DND-41 (cell line): ENCODE results near the gene TNF.

Experiments used
- ATAC-seq: fragments of 200-7000 bp; cut with Tn5 transposase; 3 replicates; pipeline ENCODE4 v1.9.1; 2021; ENCODE audit warnings: low read depth; ENCODE audit not compliant: insufficient read depth
- DNase-seq: peaks from one replicate; pipeline ENCODE4 v3.0.0-alpha.2; 2020
- H2AFZ ChIP-seq: 2 replicates; pipeline ENCODE4 v1.6.0; 2012; ENCODE audit warnings: low read depth, low read length
- H3K27ac ChIP-seq: 2 replicates; pipeline ENCODE4 v1.5.1; 2012; ENCODE audit warnings: low read length, inconsistent platforms
- H3K27me3 ChIP-seq: fragments of 200-600 bp; sonication (generic); 2 replicates; pipeline ENCODE4 v1.6.0; 2012; ENCODE audit warnings: low read length, mild to moderate bottlenecking, inconsistent platforms; ENCODE audit not compliant: insufficient read depth, poor library complexity
- H3K36me3 ChIP-seq: 2 replicates; pipeline ENCODE4 v1.5.1; 2012; ENCODE audit warnings: low read length, inconsistent platforms; ENCODE audit not compliant: insufficient read depth
- H3K4me1 ChIP-seq: 2 replicates; pipeline ENCODE4 v1.5.1; 2012; ENCODE audit warnings: mild to moderate bottlenecking, low read length; ENCODE audit not compliant: insufficient read depth
- H3K4me2 ChIP-seq: 2 replicates; pipeline ENCODE4 v1.6.0; 2012; ENCODE audit warnings: mild to moderate bottlenecking, moderate library complexity, low read length, inconsistent platforms; ENCODE audit not compliant: insufficient read depth
- H3K4me3 ChIP-seq, 2 experiments: fragments of 200-600 bp in 1 of 2; shearing (Covaris generic) in 1 of 2; 2 replicates each; pipeline ENCODE4 v1.5.1; 2012 to 2016; ENCODE audit warnings: inconsistent platforms in 2 of 2, low read length in 2 of 2, mild to moderate bottlenecking in 2 of 2, low read depth in 1 of 2, moderate library complexity in 1 of 2
- H3K79me2 ChIP-seq: 2 replicates; pipeline ENCODE4 v1.6.0; 2012; ENCODE audit warnings: low read length, inconsistent platforms; ENCODE audit not compliant: insufficient read depth
- H3K9ac ChIP-seq: 2 replicates; pipeline ENCODE4 v1.6.0; 2012; ENCODE audit warnings: low read depth, mild to moderate bottlenecking, inconsistent platforms, low read length, moderate library complexity
- H3K9me3 ChIP-seq: 2 replicates; pipeline ENCODE4 v1.5.1; 2012; ENCODE audit warnings: low read length, moderate library complexity, mild to moderate bottlenecking, inconsistent platforms; ENCODE audit not compliant: insufficient read depth, severe bottlenecking
- H4K20me1 ChIP-seq: 2 replicates; pipeline ENCODE4 v1.6.0; 2012; ENCODE audit warnings: low read length; ENCODE audit not compliant: insufficient read depth
- CTCF ChIP-seq: IDR thresholded peaks from 2 replicates; pipeline ENCODE4 v1.5.1; 2012; ENCODE audit warnings: borderline replicate concordance, low read length, moderate library complexity, mild to moderate bottlenecking; ENCODE audit not compliant: poor library complexity, severe bottlenecking; ENCODE audit errors: extremely low read depth
- EZH2 ChIP-seq: IDR thresholded peaks from 3 replicates; pipeline ENCODE4 v1.6.1; 2012; ENCODE audit warnings: borderline replicate concordance, low read depth, mild to moderate bottlenecking, moderate library complexity, low read length, inconsistent platforms; ENCODE audit not compliant: severe bottlenecking

TNF gene

GRCh38 chr6:31556307-31556706 lies 19.1 kb upstream of the TNF start:
- H3K27ac ChIP-seq, result no peak overlapping the region
- DNase-seq, result peak; percentile 60
- peaks cover 55% of the 10 kb centered on the region for H3K36me3 ChIP-seq
- no peaks in the 10 kb centered on the region; the same call in 1 of the 2 replicates for H3K4me1 ChIP-seq
- H3K4me2 ChIP-seq, result no peak overlapping the region
- no peaks in the 10 kb centered on the region for H3K27me3 ChIP-seq
- H4K20me1 ChIP-seq, result 0 out of 2 replicates have a peak, but pooled peaks cover 4% of the 10 kb centered on the region
- TF ChIP-seq CTCF (no peak), EZH2 (no peak)
- H3K4me3 ChIP-seq, result no peak overlapping the region
- no peak overlapping the region for H2AFZ ChIP-seq
- peak; percentile 32; the same call in 2 of the 3 replicates for ATAC-seq
- H3K79me2 ChIP-seq, result peaks cover 10% of the 10 kb centered on the region
- no peaks in the 10 kb centered on the region for H3K9me3 ChIP-seq
- H3K9ac ChIP-seq, result no peak overlapping the region

GRCh38 chr6:31557443-31558317 lies 17.7 kb upstream of the TNF start:
- Histone ChIP-seq H3K9ac (no peak overlapping the region), H3K4me1 (no peaks in the 10 kb centered on the region; the same call in 1 of the 2 replicates), H3K9me3 (no peaks in the 10 kb centered on the region), H3K4me3 (no peak overlapping the region), H3K27me3 (no peaks in the 10 kb centered on the region), H3K4me2 (no peak overlapping the region), H3K36me3 (peaks cover 54% of the 10 kb centered on the region), H3K27ac (no peak overlapping the region), H4K20me1 (0 out of 2 replicates have a peak, but pooled peaks cover 4% of the 10 kb centered on the region), H2AFZ (no peak overlapping the region), H3K79me2 (peaks cover 9% of the 10 kb centered on the region)
- TF ChIP-seq EZH2, result no peak
- no peak for TF ChIP-seq CTCF
- no peak for DNase-seq
- ATAC-seq, result no peak

- Histone ChIP-seq H3K4me2 (no peak overlapping the region), H3K79me2 (peaks cover 9% of the 10 kb centered on the region), H3K4me3 (no peak overlapping the region), H3K27me3 (no peaks in the 10 kb centered on the region), H4K20me1 (0 out of 2 replicates have a peak, but pooled peaks cover 4% of the 10 kb centered on the region), H3K27ac (no peak overlapping the region), H3K4me1 (no peaks in the 10 kb centered on the region; the same call in 1 of the 2 replicates), H3K9ac (no peak overlapping the region), H2AFZ (no peak overlapping the region), H3K9me3 (no peaks in the 10 kb centered on the region), H3K36me3 (peaks cover 54% of the 10 kb centered on the region)
- DNase-seq (no peak), ATAC-seq (no peak)
- TF ChIP-seq EZH2 (no peak), CTCF (no peak)
These were observed 17.1 kb upstream of the TNF start for GRCh38 chr6:31558318-31558625.
